Activated CD4-positive, alpha-beta T cell treated with anti-CD3 and anti-CD28 coated beads, Interleukin-2, amount 10 ng/mL, durations not matched to agents 7 days and 5 days (primary cell): Measurements from ENCODE around the gene ZNF511. TPM values are rescaled to one million over a fixed set of nuclear protein-coding genes. Genes with fewer than 3 reads are reported as not detected.
"Not testable (repeated sequence)": the region's sequence is repeated elsewhere in the genome, so short reads cannot be mapped to it uniquely, and the experiment has no call there.

Experiments used
- CTCF ChIA-PET: fragments of 350-600 bp; sonication (Branson Sonifier 250); formaldehyde crosslinking; loops from one replicate; lab custom pipeline; 2021; ENCODE audit warnings: antibody characterized with exemption; lab: Charles Lee
- POLR2A ChIA-PET: fragments of 350-600 bp; sonication (Branson Sonifier 250); formaldehyde crosslinking; loops from one replicate; lab custom pipeline; 2021; ENCODE audit warnings: antibody characterized with exemption; lab: Charles Lee
- DNase-seq: peaks from one replicate; pipeline ENCODE4 v3.0.0-alpha.2; 2020
- H3K27ac Mint-ChIP-seq: one replicate; pipeline ENCODE4 v1.8.0; 2021; ENCODE audit warnings: mild to moderate bottlenecking, moderate library complexity, mixed read lengths
- H3K27me3 Mint-ChIP-seq: one replicate; pipeline ENCODE4 v1.8.0; 2021; ENCODE audit warnings: mixed read lengths
- H3K36me3 Mint-ChIP-seq: one replicate; pipeline ENCODE4 v1.8.0; 2021; ENCODE audit warnings: low read depth, mixed read lengths
- H3K4me1 Mint-ChIP-seq: one replicate; pipeline ENCODE4 v1.8.0; 2021; ENCODE audit warnings: mixed read lengths
- H3K4me3 Mint-ChIP-seq: one replicate; pipeline ENCODE4 v1.8.0; 2021; ENCODE audit warnings: mild to moderate bottlenecking, moderate library complexity, mixed read lengths
- H3K9me3 Mint-ChIP-seq: one replicate; pipeline ENCODE4 v1.8.0; 2021; ENCODE audit warnings: mixed read lengths
- total RNA-seq, 2 experiments: library from RNA; stranded (reverse); gene quantifications; one replicate each; pipeline ENCODE4 v1.2.3, GENCODE V29; 2021

The ZNF511 gene
- 10 to 100 TPM; 54.5 to 59.7 TPM for total RNA-seq

- H3K4me1 Mint-ChIP-seq = peaks cover 27% of the 10 kb centered on the region
- ChIA-PET CTCF (interaction anchor here (0.7 to 2.1 kb wide), 7 partner anchors 14 to 79 kb away, joined by 3 to 14 read pairs (median 5); no protein-coding TSS in a partner anchor), POLR2A (no interaction called here)
- no peaks in the 10 kb centered on the region for H3K27me3 Mint-ChIP-seq
- peaks cover 19% of the 10 kb centered on the region for H3K36me3 Mint-ChIP-seq
- peak within 1 kb of the TSS; percentile 99 for H3K27ac Mint-ChIP-seq
- peak within 1 kb of the TSS; percentile 96 for H3K4me3 Mint-ChIP-seq
- peak; percentile 88 for DNase-seq
- H3K9me3 Mint-ChIP-seq = no peaks in the 10 kb centered on the region
Observed at GRCh38 chr10:133308421-133309099, at the start of gene ZNF511, which contains the start of gene TUBGCP2. ZNF511 (plus strand) TSS chr10:133308914; CDS start chr10:133308944, 30 bp downstream. TUBGCP2 (minus strand) TSS chr10:133308872; CDS start chr10:133302941, 5,931 bp downstream.

GRCh38 chr10:133259602-133259989 lies 49.1 kb upstream of the ZNF511 start:
- no peaks in the 10 kb centered on the region for H3K27me3 Mint-ChIP-seq
- no peaks in the 10 kb centered on the region for H3K9me3 Mint-ChIP-seq
- H3K4me3 Mint-ChIP-seq = peak overlapping the region; percentile 58
- H3K27ac Mint-ChIP-seq = peak overlapping the region; percentile 99
- peaks cover 12% of the 10 kb centered on the region for H3K36me3 Mint-ChIP-seq
- peaks cover 75% of the 10 kb centered on the region for H3K4me1 Mint-ChIP-seq
- POLR2A ChIA-PET = interaction anchor here (0.8 to 1.1 kb wide), 2 partner anchors 16 to 19 kb away, joined by 3 to 4 read pairs; no protein-coding TSS in a partner anchor
- no peak for DNase-seq
- CTCF ChIA-PET = interaction anchor here (0.8 to 1.9 kb wide), 6 partner anchors 14 to 70 kb away, joined by 3 to 11 read pairs (median 4); partner anchors contain the start of gene ADAM8

GRCh38 chr10:133260895-133261725 lies 47.6 kb upstream of the ZNF511 start:
- CTCF ChIA-PET = interaction anchor here (0.9 to 1.0 kb wide), 3 partner anchors 19 to 63 kb away, joined by 3 to 5 read pairs (median 3); no protein-coding TSS in a partner anchor

GRCh38 chr10:133261726-133262325 lies 46.9 kb upstream of the ZNF511 start:
- ChIA-PET POLR2A (no interaction called here), CTCF (interaction anchor here (1.0 to 3.1 kb wide), 3 partner anchors 13 to 56 kb away, joined by 3 to 18 read pairs (median 5); partner anchors contain the start of gene ADAM8)
- Mint-ChIP-seq H3K36me3 (peaks cover 25% of the 10 kb centered on the region), H3K9me3 (no peaks in the 10 kb centered on the region), H3K4me1 (peaks cover 82% of the 10 kb centered on the region), H3K27me3 (no peaks in the 10 kb centered on the region), H3K27ac (peak overlapping the region; percentile 76), H3K4me3 (peak overlapping the region; percentile 75)
- peak; percentile 86 for DNase-seq

More at GRCh38 chr10:133260895-133261725, 47.6 kb upstream of the ZNF511 start:
- peaks cover 88% of the 10 kb centered on the region for H3K4me1 Mint-ChIP-seq
- H3K27me3 Mint-ChIP-seq = no peaks in the 10 kb centered on the region
- H3K36me3 Mint-ChIP-seq = peaks cover 23% of the 10 kb centered on the region
- DNase-seq = peak; percentile 57
- no peaks in the 10 kb centered on the region for H3K9me3 Mint-ChIP-seq
- POLR2A ChIA-PET = no interaction called here
- peak overlapping the region; percentile 75 for H3K4me3 Mint-ChIP-seq
- peak overlapping the region; percentile 99 for H3K27ac Mint-ChIP-seq

- CTCF ChIA-PET = interaction anchor here (1.7 to 3.1 kb wide), 2 partner anchors 10 to 12 kb away, joined by 4 to 18 read pairs; partner anchors contain the start of gene ADAM8
- POLR2A ChIA-PET = no interaction called here
- Mint-ChIP-seq H3K36me3 (peaks cover 25% of the 10 kb centered on the region), H3K9me3 (no peaks in the 10 kb centered on the region), H3K4me3 (peak overlapping the region; percentile 10), H3K27ac (peak overlapping the region; percentile 76), H3K4me1 (peaks cover 73% of the 10 kb centered on the region), H3K27me3 (no peaks in the 10 kb centered on the region)
- no peak for DNase-seq
Observed at GRCh38 chr10:133262696-133263095, 46.0 kb upstream of the ZNF511 start.

GRCh38 chr10:133263674-133264073 lies 45.0 kb upstream of the ZNF511 start:
- no peaks in the 10 kb centered on the region for H3K27me3 Mint-ChIP-seq
- DNase-seq = no peak
- H3K9me3 Mint-ChIP-seq = no peaks in the 10 kb centered on the region
- H3K36me3 Mint-ChIP-seq = peaks cover 25% of the 10 kb centered on the region
- ChIA-PET CTCF (interaction anchor here (1.7 to 3.1 kb wide), 2 partner anchors 9 to 11 kb away, joined by 4 to 18 read pairs; partner anchors contain the start of gene ADAM8), POLR2A (no interaction called here)
- peaks cover 65% of the 10 kb centered on the region for H3K4me1 Mint-ChIP-seq
- peak overlapping the region; percentile 85 for H3K27ac Mint-ChIP-seq
- no peak overlapping the region for H3K4me3 Mint-ChIP-seq

- peak overlapping the region; percentile 85 for H3K27ac Mint-ChIP-seq
- POLR2A ChIA-PET = no interaction called here
- H3K9me3 Mint-ChIP-seq = no peaks in the 10 kb centered on the region
Observed at GRCh38 chr10:133264461-133264860, 44.3 kb upstream of the ZNF511 start.

GRCh38 chr10:133265052-133265451 lies 43.7 kb upstream of the ZNF511 start:
- POLR2A ChIA-PET, H3K9me3 Mint-ChIP-seq, DNase-seq, H3K27me3 Mint-ChIP-seq: not testable (repeated sequence)
- H3K27ac Mint-ChIP-seq = peak overlapping the region; percentile 77
- peaks cover 25% of the 10 kb centered on the region for H3K36me3 Mint-ChIP-seq
- CTCF ChIA-PET = interaction anchor here (0.6 to 3.1 kb wide), 2 partner anchors 10 to 29 kb away, joined by 3 to 18 read pairs; partner anchors contain the start of gene ADAM8
- H3K4me1 Mint-ChIP-seq = peaks cover 52% of the 10 kb centered on the region
- H3K4me3 Mint-ChIP-seq = peak overlapping the region; percentile 14

More at GRCh38 chr10:133264461-133264860, 44.3 kb upstream of the ZNF511 start:
- peak; percentile 70 for DNase-seq
- Mint-ChIP-seq H3K27me3 (no peaks in the 10 kb centered on the region), H3K4me3 (peak overlapping the region; percentile 41), H3K4me1 (peaks cover 58% of the 10 kb centered on the region), H3K36me3 (peaks cover 25% of the 10 kb centered on the region)
- CTCF ChIA-PET = interaction anchor here (0.6 to 3.1 kb wide), 3 partner anchors 8 to 30 kb away, joined by 3 to 18 read pairs (median 4); partner anchors contain the start of gene ADAM8

GRCh38 chr10:133266056-133266795 lies 42.5 kb upstream of the ZNF511 start:
- ChIA-PET POLR2A (no interaction called here), CTCF (interaction anchor here (0.6 to 2.0 kb wide), 4 partner anchors 9 to 81 kb away, joined by 3 to 6 read pairs (median 4); partner anchors contain the start of gene PRAP1)
- peaks cover 41% of the 10 kb centered on the region for H3K4me1 Mint-ChIP-seq
- peak overlapping the region; percentile 66 for H3K27ac Mint-ChIP-seq
- no peaks in the 10 kb centered on the region for H3K9me3 Mint-ChIP-seq
- peak overlapping the region; percentile 10 for H3K4me3 Mint-ChIP-seq
- no peaks in the 10 kb centered on the region for H3K27me3 Mint-ChIP-seq
- peaks cover 28% of the 10 kb centered on the region for H3K36me3 Mint-ChIP-seq
- DNase-seq = no peak

GRCh38 chr10:133267293-133267692 lies 41.4 kb upstream of the ZNF511 start:
- ChIA-PET POLR2A (no interaction called here), CTCF (interaction anchor here (1.1 to 2.0 kb wide), 2 partner anchors 8 to 56 kb away, joined by 3 to 6 read pairs; no protein-coding TSS in a partner anchor)
- H3K36me3 Mint-ChIP-seq = peaks cover 28% of the 10 kb centered on the region
- DNase-seq = no peak
- no peak overlapping the region for H3K4me3 Mint-ChIP-seq
- H3K4me1 Mint-ChIP-seq = peaks cover 38% of the 10 kb centered on the region
- H3K27ac Mint-ChIP-seq = no peak overlapping the region
- no peaks in the 10 kb centered on the region for H3K27me3 Mint-ChIP-seq
- no peaks in the 10 kb centered on the region for H3K9me3 Mint-ChIP-seq

GRCh38 chr10:133267829-133268228 lies 40.9 kb upstream of the ZNF511 start:
- peaks cover 34% of the 10 kb centered on the region for H3K4me1 Mint-ChIP-seq
- no peak for DNase-seq
- H3K27ac Mint-ChIP-seq = no peak overlapping the region
- H3K9me3 Mint-ChIP-seq = no peaks in the 10 kb centered on the region
- H3K27me3 Mint-ChIP-seq = no peaks in the 10 kb centered on the region
- ChIA-PET CTCF (interaction anchor here (2.0 kb wide), 1 partner anchor 8 kb away, joined by 6 read pairs; no protein-coding TSS in a partner anchor), POLR2A (no interaction called here)
- peaks cover 30% of the 10 kb centered on the region for H3K36me3 Mint-ChIP-seq
- no peak overlapping the region for H3K4me3 Mint-ChIP-seq
